Astrocyte (in vitro differentiated cells and primary cell): ENCODE measurements around the gene FIG4. TPM values are rescaled to one million over a fixed set of nuclear protein-coding genes. Genes with fewer than 3 reads are reported as not detected.
"Not testable (repeated sequence)": the region's sequence is repeated elsewhere in the genome, so short reads cannot be mapped to it uniquely, and the experiment has no call there.

Source experiments
- DNase-seq: peaks from one replicate; pipeline ENCODE4 v3.0.0-alpha.2; 2010; ENCODE audit warnings: low read depth
- FAIRE-seq: peaks from 2 replicates; lab custom pipeline; 2011; peaks lifted over from hg19 to GRCh38; lab: Jason Lieb, UNC
- H2AFZ ChIP-seq: 2 replicates; pipeline ENCODE4 v1.6.0; 2012; ENCODE audit warnings: low read depth, low read length, inconsistent platforms
- H3K27ac ChIP-seq: 2 replicates; pipeline ENCODE4 v1.5.1; 2011; ENCODE audit warnings: low read depth, low read length, inconsistent platforms
- H3K27me3 ChIP-seq: 2 replicates; pipeline ENCODE4 v1.6.0; 2011; ENCODE audit warnings: low read length, inconsistent platforms; ENCODE audit not compliant: insufficient read depth
- H3K36me3 ChIP-seq: 2 replicates; pipeline ENCODE4 v1.5.1; 2011; ENCODE audit warnings: low read length, inconsistent platforms; ENCODE audit not compliant: insufficient read depth
- H3K4me1 ChIP-seq: 2 replicates; pipeline ENCODE4 v1.5.1; 2011; ENCODE audit warnings: low read length, inconsistent platforms; ENCODE audit not compliant: insufficient read depth
- H3K4me2 ChIP-seq: 2 replicates; pipeline ENCODE4 v1.6.0; 2012; ENCODE audit warnings: low read length, inconsistent platforms
- H3K4me3 ChIP-seq: 2 replicates; pipeline ENCODE4 v1.5.1; 2011; ENCODE audit warnings: low read depth, mild to moderate bottlenecking, low read length, inconsistent platforms; ENCODE audit not compliant: insufficient read depth
- H3K79me2 ChIP-seq: 2 replicates; pipeline ENCODE4 v1.6.0; 2012; ENCODE audit warnings: mild to moderate bottlenecking, low read length, inconsistent platforms; ENCODE audit not compliant: insufficient read depth
- H3K9ac ChIP-seq: 2 replicates; pipeline ENCODE4 v1.6.0; 2012; ENCODE audit warnings: mild to moderate bottlenecking, low read length, inconsistent platforms
- H3K9me3 ChIP-seq: 2 replicates; pipeline ENCODE4 v1.5.1; 2012; ENCODE audit warnings: low read depth, mild to moderate bottlenecking, low read length, inconsistent platforms; ENCODE audit not compliant: insufficient read depth
- H4K20me1 ChIP-seq: 2 replicates; pipeline ENCODE4 v1.6.0; 2012; ENCODE audit warnings: low read length, inconsistent platforms; ENCODE audit not compliant: insufficient read depth
- H3K27ac Mint-ChIP-seq: one replicate; pipeline ENCODE4 v1.8.0; 2021; ENCODE audit warnings: mild to moderate bottlenecking, mixed read lengths; ENCODE audit not compliant: unreplicated experiment
- H3K27me3 Mint-ChIP-seq: one replicate; pipeline ENCODE4 v1.8.0; 2021; ENCODE audit warnings: low read depth, mixed read lengths; ENCODE audit not compliant: unreplicated experiment
- H3K36me3 Mint-ChIP-seq: one replicate; pipeline ENCODE4 v1.8.0; 2021; ENCODE audit warnings: low read depth, mixed read lengths; ENCODE audit not compliant: unreplicated experiment
- H3K4me1 Mint-ChIP-seq: one replicate; pipeline ENCODE4 v1.8.0; 2021; ENCODE audit warnings: low read depth, mixed read lengths; ENCODE audit not compliant: unreplicated experiment
- H3K4me3 Mint-ChIP-seq: one replicate; pipeline ENCODE4 v1.8.0; 2021; ENCODE audit warnings: mild to moderate bottlenecking, moderate library complexity, mixed read lengths; ENCODE audit not compliant: unreplicated experiment
- H3K9me3 Mint-ChIP-seq: one replicate; pipeline ENCODE4 v1.8.0; 2021; ENCODE audit warnings: mild to moderate bottlenecking, mixed read lengths; ENCODE audit not compliant: unreplicated experiment
- CTCF ChIP-seq: IDR thresholded peaks from 2 replicates; pipeline ENCODE4 v1.5.1; 2011; ENCODE audit warnings: low read depth, mild to moderate bottlenecking, inconsistent platforms, low read length, moderate library complexity; ENCODE audit not compliant: insufficient read depth
- EZH2 ChIP-seq: IDR thresholded peaks from 2 replicates; pipeline ENCODE4 v1.6.1; 2012; ENCODE audit warnings: mild to moderate bottlenecking, low read length, inconsistent platforms; ENCODE audit not compliant: insufficient read depth
- total RNA-seq: library from RNA; stranded (reverse); gene quantifications from 2 replicates; pipeline ENCODE4 v1.2.1, GENCODE V29; 2021

FIG4 gene
- total RNA-seq, 1 donor from 2014 or later = 8.4 TPM

GRCh38 chr6:109705258-109705657 lies 14.2 kb downstream of the FIG4 start:
- Mint-ChIP-seq H3K27me3 (no peaks in the 10 kb centered on the region), H3K9me3 (peaks cover 3% of the 10 kb centered on the region), H3K4me1 (no peaks in the 10 kb centered on the region), H3K27ac (no peak overlapping the region), H3K4me3 (no peak overlapping the region), H3K36me3 (no peaks in the 10 kb centered on the region)
- H3K36me3 ChIP-seq = no peaks in the 10 kb centered on the region
- TF ChIP-seq CTCF (peak; percentile 100), EZH2 (no peak)
- no peak overlapping the region for H2AFZ ChIP-seq
- no peaks in the 10 kb centered on the region for H4K20me1 ChIP-seq
- no peak overlapping the region for H3K9ac ChIP-seq
- FAIRE-seq (peak; percentile 95), DNase-seq (peak; percentile 64)
- H3K4me2 ChIP-seq = no peak overlapping the region
- no peaks in the 10 kb centered on the region for H3K9me3 ChIP-seq
- no peaks in the 10 kb centered on the region for H3K27me3 ChIP-seq
- H3K4me1 ChIP-seq = no peaks in the 10 kb centered on the region
- H3K4me3 ChIP-seq = no peak overlapping the region
- H3K27ac ChIP-seq = no peak overlapping the region
- H3K79me2 ChIP-seq = no peaks in the 10 kb centered on the region

DNA sequence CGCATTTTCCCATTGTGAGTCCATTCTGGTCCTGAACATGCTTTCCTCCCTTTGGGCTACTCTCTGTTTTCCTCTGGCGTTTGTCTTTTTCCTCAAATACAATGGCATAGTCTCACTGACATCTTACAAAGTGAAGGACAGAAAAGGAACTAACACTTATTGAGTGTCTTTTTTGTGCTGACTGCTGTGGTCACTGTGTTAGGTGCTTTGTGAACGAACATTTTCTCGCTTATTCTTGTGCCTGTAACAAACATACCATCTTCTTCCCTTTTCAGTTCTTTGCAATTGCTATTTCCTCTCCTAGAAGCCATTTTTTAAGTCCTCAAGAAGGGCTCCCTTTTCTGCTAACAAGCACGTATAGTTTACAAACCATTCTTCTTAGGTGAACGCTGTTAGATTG lies 15.4 kb downstream of the FIG4 start:
- Histone ChIP-seq H3K4me3 (no peak overlapping the region), H3K4me1 (no peaks in the 10 kb centered on the region), H3K27ac (no peak overlapping the region), H3K4me2 (no peak overlapping the region), H4K20me1 (no peaks in the 10 kb centered on the region), H3K9me3 (no peaks in the 10 kb centered on the region), H3K9ac (no peak overlapping the region), H3K27me3 (no peaks in the 10 kb centered on the region), H3K79me2 (no peaks in the 10 kb centered on the region), H2AFZ (no peak overlapping the region), H3K36me3 (no peaks in the 10 kb centered on the region)
- FAIRE-seq (no peak), DNase-seq (no peak)
- Mint-ChIP-seq H3K4me1 (no peaks in the 10 kb centered on the region), H3K4me3 (no peak overlapping the region), H3K27me3 (no peaks in the 10 kb centered on the region), H3K36me3 (no peaks in the 10 kb centered on the region), H3K27ac (no peak overlapping the region), H3K9me3 (peaks cover 3% of the 10 kb centered on the region)
- TF ChIP-seq CTCF (no peak), EZH2 (no peak)

DNA sequence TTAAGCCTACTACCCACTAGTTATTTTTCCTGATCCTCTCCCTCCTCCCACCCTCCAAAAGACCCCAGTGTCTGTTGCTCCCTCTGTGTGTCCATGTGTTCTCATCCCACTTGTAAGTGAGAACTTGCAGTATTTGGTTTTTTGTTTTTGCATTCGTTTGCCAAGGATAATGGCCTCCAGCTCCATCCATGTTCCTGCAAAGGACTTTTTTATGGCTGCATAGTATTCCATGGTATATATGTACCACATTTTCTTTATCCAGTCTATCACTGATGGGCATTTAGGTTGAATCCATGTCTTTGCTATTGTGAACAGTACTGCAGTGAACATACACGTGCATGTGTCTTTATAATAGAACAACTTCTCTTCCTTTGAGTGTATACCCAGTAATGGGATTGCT lies 17.0 kb downstream of the FIG4 start:
- H3K27ac ChIP-seq, H4K20me1 ChIP-seq, H3K27ac Mint-ChIP-seq, H3K27me3 Mint-ChIP-seq, DNase-seq, H3K36me3 Mint-ChIP-seq, H3K36me3 ChIP-seq, H3K9me3 ChIP-seq, H3K79me2 ChIP-seq, H3K9me3 Mint-ChIP-seq, H3K4me3 Mint-ChIP-seq, H2AFZ ChIP-seq, H3K4me1 ChIP-seq, H3K9ac ChIP-seq, H3K4me1 Mint-ChIP-seq, H3K4me2 ChIP-seq, H3K27me3 ChIP-seq, H3K4me3 ChIP-seq, FAIRE-seq: not testable (repeated sequence)
